Myocyte (in vitro differentiated cells): Measurements from ENCODE around the gene ZNF181. TPM values are rescaled to one million over a fixed set of nuclear protein-coding genes. Genes with fewer than 3 reads are reported as not detected.

ENCODE experiments used
- DNase-seq: peaks from one replicate; pipeline ENCODE4 v3.0.0-alpha.2; 2012; ENCODE audit warnings: low read depth
- total RNA-seq: library from RNA; depleted of rRNA; stranded (reverse); fragments of >200 nt; gene quantifications from 2 replicates; pipeline ENCODE4 v1.2.3, GENCODE V29; 2014

ZNF181 gene
- total RNA-seq, 1 donor from 2014 or later: 46.1 TPM

DNA sequence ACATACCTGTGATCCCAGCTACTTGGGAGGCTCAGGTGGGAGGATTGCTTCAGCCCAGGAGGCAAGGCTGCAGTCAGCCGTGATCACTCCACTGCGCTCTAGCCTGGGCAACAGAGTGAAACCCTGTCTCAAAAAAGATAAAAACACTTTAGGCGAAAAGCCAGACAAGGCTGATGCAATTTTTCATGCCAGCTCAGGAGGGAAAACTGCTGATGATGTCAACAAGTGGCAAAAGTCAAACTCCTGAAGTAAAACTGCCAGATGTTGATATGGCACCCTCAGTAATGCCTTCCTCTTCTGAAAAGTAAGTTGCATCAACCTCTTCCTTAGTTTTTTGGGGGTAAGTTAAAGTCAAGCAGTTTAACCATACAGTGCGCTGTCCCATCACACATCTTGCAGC lies 23.4 kb downstream of the ZNF181 start:
- no peak for DNase-seq

DNA sequence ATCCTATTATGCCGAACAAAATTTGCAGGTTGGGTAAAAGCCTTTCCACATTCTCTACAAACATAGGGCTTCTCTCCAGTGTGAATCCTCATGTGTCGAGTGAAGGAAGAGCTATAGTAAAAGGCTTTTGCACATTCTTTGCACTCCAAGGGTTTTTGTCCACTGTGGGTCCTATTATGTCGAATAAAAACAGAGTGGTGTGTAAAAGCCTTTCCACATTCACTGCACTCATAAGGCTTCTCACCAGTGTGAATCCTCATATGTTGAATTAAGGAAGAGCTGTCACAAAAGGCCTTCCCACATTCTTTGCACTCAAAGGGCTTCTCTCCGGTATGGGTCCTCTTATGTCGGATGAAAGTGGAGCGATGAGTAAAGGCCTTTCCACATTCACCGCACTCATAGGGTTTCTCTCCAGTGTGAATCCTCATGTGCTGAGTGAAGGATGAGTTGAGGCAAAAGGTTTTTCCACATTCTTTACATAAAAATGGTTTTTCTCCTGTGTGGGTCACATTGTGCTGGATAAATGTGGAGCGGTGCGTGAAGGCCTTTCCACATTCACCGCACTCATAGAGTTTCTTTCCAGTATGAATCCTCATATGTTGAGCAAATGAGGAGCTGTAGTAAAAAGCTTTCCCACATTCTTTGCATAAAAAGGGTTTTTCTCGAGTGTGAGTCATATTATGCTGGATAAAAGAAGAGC lies 25.3 kb downstream of the ZNF181 start:
- DNase-seq: peak; percentile 2

DNA sequence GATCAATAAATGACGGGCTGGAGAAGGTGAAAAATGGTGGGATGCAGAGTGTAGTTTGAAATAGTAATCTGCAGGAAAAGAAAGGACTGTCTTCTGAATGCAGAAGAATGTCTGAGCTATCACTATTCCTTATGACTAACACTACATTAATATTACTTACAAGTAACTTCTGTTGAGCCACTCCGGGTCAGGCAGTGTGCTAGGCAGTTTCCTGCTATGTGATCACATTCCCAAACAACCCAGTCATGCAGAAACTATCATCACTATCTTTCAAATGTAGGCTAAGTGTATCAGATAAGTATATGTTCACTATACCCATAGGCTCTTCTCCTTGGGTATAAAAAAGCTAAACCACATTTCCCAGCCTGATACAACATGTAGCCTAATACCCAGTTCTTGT lies 32.3 kb downstream of the ZNF181 start:
- no peak for DNase-seq

- no peak for DNase-seq
Measured at GRCh38 chr19:34767951-34768350, 33.9 kb downstream of the ZNF181 start.

- DNase-seq: peak; percentile 91
Measured at GRCh38 chr19:34772697-34773554, 38.9 kb downstream of the ZNF181 start, which contains the start of gene ZNF599. Gene ZNF599, minus strand, starts transcription at chr19:34773215. Its CDS starts 374 bp downstream, at chr19:34772841.

- no peak for DNase-seq
Measured at GRCh38 chr19:34773555-34773864, 39.5 kb downstream of the ZNF181 start.

DNA sequence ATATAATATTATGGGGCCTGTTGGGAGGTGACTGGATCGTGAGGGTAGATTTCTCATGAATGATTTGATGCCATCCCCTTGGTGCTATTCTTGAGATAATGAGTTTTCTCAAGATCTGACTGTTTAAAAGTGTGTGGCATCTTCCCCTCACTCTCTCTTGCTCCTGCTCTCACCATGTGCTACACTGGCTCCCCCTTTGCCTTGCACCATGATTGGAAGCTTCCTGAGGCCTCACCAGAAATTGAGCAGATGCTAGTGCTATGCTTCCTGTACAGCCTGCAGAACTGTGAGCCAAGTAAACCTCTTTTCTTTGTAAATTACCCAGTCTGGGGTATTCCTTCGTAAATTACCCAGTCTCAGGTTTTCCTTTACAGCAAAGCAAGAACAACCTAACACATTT lies 40.8 kb downstream of the ZNF181 start:
- no peak for DNase-seq

GRCh38 chr19:34778342-34778741 lies 44.3 kb downstream of the ZNF181 start:
- no peak for DNase-seq

- no peak for DNase-seq
Measured at GRCh38 chr19:34779652-34780051, 45.6 kb downstream of the ZNF181 start.

- no peak for DNase-seq
Measured at GRCh38 chr19:34786236-34786635, 52.2 kb downstream of the ZNF181 start.

- DNase-seq: no peak
Measured at GRCh38 chr19:34787059-34787824, 53.2 kb downstream of the ZNF181 start.

- no peak for DNase-seq
Measured at GRCh38 chr19:34788074-34788473, 54.0 kb downstream of the ZNF181 start.

GRCh38 chr19:34793565-34793964 lies 59.5 kb downstream of the ZNF181 start:
- DNase-seq: peak; percentile 2

GRCh38 chr19:34794066-34794960 lies 60.3 kb downstream of the ZNF181 start:
- no peak for DNase-seq

Other genes starting within 250 kb of the ZNF181 start
- gene SCGB2B2, start 57.1 kb upstream of the ZNF181 start, total RNA-seq: 0.24 and 0.26 TPM in 2 replicates
- gene ZNF302, start 56.6 kb upstream of the ZNF181 start, total RNA-seq: 41.8 and 45.9 TPM in 2 replicates
- gene ZNF599, start 39.0 kb downstream of the ZNF181 start, total RNA-seq: 11.5 and 14.0 TPM in 2 replicates
- 3.9 and 4.7 TPM in 2 replicates for gene ZNF30, start 192.7 kb downstream of the ZNF181 start, total RNA-seq
- gene ZNF792, start 230.0 kb downstream of the ZNF181 start, total RNA-seq: 0.96 and 1.2 TPM in 2 replicates